Epithelial cell of esophagus (primary cell): ENCODE results near the gene MYF5.
A peak's percentile ranks its signal among the peaks of the same experiment; 100 is the strongest.

Experiments
- DNase-seq: peaks from one replicate; pipeline ENCODE4 v3.0.0; 2010; ENCODE audit warnings: low read depth
- H3K4me3 ChIP-seq: 2 replicates; pipeline ENCODE4 v1.5.1; 2011; ENCODE audit warnings: mild to moderate bottlenecking, low read length, control low read depth
- TF ChIP-seq, protein P1 (sequence below): IDR thresholded peaks from 2 replicates; pipeline ENCODE4 v1.5.1; 2011; ENCODE audit warnings: low read depth, mild to moderate bottlenecking, low read length, control low read depth, inconsistent platforms; ENCODE audit not compliant: insufficient read depth; ENCODE audit errors: missing control alignments

MYF5 gene

DNA sequence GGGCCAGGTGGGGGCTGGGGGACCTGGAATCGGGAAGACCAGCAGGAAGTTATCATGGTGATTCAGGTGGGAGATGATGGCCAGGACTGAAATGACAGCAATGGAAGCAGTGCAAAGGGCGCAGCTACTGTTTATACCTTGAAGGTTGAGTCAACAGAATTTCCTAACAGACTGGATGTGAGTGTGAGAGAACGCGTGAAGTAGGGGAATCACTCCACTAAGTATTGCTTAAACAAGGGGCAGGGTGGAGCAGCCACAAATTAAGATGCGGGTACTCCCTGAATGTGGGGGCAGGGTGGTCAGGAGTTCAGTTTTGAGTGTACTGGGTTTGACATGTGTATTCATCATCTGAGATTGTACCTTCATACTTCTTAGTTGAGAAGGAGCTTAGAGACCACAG lies 45.1 kb downstream of the MYF5 start:
- no peak overlapping the region for H3K4me3 ChIP-seq
- TF ChIP-seq, protein P1, sequence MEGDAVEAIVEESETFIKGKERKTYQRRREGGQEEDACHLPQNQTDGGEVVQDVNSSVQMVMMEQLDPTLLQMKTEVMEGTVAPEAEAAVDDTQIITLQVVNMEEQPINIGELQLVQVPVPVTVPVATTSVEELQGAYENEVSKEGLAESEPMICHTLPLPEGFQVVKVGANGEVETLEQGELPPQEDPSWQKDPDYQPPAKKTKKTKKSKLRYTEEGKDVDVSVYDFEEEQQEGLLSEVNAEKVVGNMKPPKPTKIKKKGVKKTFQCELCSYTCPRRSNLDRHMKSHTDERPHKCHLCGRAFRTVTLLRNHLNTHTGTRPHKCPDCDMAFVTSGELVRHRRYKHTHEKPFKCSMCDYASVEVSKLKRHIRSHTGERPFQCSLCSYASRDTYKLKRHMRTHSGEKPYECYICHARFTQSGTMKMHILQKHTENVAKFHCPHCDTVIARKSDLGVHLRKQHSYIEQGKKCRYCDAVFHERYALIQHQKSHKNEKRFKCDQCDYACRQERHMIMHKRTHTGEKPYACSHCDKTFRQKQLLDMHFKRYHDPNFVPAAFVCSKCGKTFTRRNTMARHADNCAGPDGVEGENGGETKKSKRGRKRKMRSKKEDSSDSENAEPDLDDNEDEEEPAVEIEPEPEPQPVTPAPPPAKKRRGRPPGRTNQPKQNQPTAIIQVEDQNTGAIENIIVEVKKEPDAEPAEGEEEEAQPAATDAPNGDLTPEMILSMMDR = no peak
- peak; percentile 20 for DNase-seq

DNA sequence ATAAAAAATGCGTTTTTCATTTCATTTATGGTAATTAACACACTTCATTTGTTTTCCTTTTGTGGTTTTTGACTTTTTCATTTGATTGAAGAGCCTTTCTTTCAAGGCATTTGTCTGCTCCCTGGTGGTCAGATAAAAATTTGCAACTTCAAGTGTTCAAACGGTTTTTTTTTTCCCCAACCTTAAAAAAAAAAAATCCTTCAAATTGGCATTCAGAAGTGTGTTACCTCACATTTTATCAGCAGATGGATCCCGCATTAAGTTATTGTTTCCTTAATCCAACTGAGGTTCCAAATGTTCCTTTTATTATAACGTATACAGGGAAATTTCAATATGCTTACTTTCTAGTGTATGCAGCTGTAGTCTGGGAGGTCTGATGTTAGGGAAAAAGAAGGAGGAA lies 47.2 kb downstream of the MYF5 start:
- DNase-seq = peak; percentile 60
- TF ChIP-seq, protein P1 = peak; percentile 64
- H3K4me3 ChIP-seq = no peak overlapping the region

DNA sequence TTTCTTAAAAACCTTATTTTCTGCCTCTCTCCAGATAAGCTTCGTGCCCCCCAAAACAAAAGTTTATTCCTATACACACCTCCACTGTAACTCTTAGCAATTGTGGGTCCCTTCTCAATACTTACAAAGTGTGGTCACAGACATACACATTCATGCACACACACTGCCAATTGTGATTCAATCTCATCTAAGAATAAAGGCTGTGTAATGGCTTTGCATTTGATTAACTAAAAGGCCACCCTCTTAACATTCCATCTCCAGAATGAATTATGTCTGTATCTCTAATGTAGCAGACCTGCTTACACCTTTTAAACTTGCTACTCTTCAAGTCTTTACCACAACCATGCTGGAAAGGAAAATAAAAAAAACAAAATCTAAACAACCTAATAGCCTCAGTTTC lies 49.5 kb downstream of the MYF5 start:
- no peak overlapping the region for H3K4me3 ChIP-seq
- TF ChIP-seq, protein P1 = no peak
- DNase-seq = no peak

DNA sequence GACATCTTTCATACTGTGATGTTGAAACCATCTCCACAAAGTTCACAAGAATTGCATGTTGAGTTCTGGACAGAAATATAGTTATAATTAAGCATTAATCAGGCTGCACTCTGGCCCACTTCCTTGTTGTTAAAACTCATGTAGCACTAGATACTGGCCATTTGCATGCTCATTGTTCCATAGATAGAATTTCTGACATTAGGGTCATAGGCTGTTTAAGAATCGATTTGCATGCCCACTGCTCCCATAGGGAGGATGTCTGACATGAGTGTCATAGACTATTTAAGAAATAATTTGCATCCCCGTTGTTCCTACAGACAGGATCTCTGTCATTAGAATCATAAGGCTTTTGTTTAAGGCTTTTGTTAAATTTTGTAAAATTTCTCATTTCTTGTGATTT lies 50.2 kb downstream of the MYF5 start:
- H3K4me3 ChIP-seq = no peak overlapping the region
- DNase-seq = no peak
- TF ChIP-seq, protein P1 = no peak
